ENCODE results near the gene ZNF763. TPM values are rescaled to one million over a fixed set of nuclear protein-coding genes. Genes with fewer than 3 reads are reported as not detected.
"Not testable (repeated sequence)": the region's sequence is repeated elsewhere in the genome, so short reads cannot be mapped to it uniquely, and the experiment has no call there.

The ZNF763 gene
- total and polyA plus RNA-seq, 8 donors: 1.5 to 5.9 (median 3.0) TPM

- no peak for TF ChIP-seq CTCF (IDR thresholded peaks at IDR 0.05)
- DNase-seq (no peak), ATAC-seq (no peak), FAIRE-seq (no peak)
- 94 to 95% methylated on average over 3 of the region's 3 CpGs for WGBS, 2 donors
- intact Hi-C loops (cut with DNase I): loop anchor here in 1 of 3 donors (10.0 kb wide), 1 partner anchor 58 kb away; no protein-coding TSS in a partner anchor
- Histone ChIP-seq H3K4me3 (no peak overlapping the region), H3K27me3 (no peaks in the 10 kb centered on the region), H3K9me3 (no peaks in the 10 kb centered on the region), H3K27ac (no peak overlapping the region), H3K4me1 (peaks cover 6 to 17% (median 10%) of the 10 kb centered on the region in 3 donors), H3K36me3 (no peaks in the 10 kb centered on the region)
Measured at GRCh38 chr19:11927227-11927626, 37.6 kb upstream of the ZNF763 start.

GRCh38 chr19:11931051-11931450, 33.8 kb upstream of the ZNF763 start:
- DNase-seq (no peak), ATAC-seq (peak in 1 of 4 donors; percentile 50), FAIRE-seq (no peak)
- intact Hi-C loops (cut with DNase I): no loop called here
- Histone ChIP-seq H3K4me1 (peaks cover 0 to 10% (median 6%) of the 10 kb centered on the region in 3 donors), H3K27me3 (no peaks in the 10 kb centered on the region), H3K4me3 (no peak overlapping the region), H3K27ac (no peak overlapping the region), H3K9me3 (no peaks in the 10 kb centered on the region), H3K36me3 (no peaks in the 10 kb centered on the region)
- WGBS, 2 donors: 91 to 92% methylated on average over 3 of the region's 3 CpGs
- TF ChIP-seq CTCF (IDR thresholded peaks at IDR 0.05): no peak

DNA sequence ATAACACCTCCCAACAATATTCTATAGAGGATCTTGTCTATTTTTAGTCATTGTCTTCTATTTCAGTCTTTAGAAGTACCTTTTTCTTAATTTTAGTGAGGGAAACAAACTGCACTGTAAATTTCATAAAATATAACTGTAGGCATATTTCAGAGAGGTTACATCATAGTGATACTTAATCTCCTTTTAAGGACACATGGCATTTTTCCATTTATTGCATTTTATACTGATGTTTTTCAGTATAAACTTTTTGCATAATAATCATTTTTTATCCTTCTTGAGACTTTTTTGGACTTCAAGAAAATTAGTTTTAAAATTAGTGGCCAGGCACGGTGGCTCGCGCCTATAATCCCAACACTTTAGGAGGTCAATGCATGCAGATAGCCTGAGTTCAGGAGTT, 33.3 kb upstream of the ZNF763 start:
- FAIRE-seq (no peak), ATAC-seq (no peak), DNase-seq (no peak)
- H3K9me3 ChIP-seq: no peaks in the 10 kb centered on the region
- intact Hi-C loops (cut with DNase I): no loop called here
- H3K4me1 ChIP-seq: peaks cover 0 to 7% (median 4%) of the 10 kb centered on the region in 3 donors
- TF ChIP-seq CTCF (IDR thresholded peaks at IDR 0.05): no peak
- no peak overlapping the region for H3K27ac ChIP-seq
- no peaks in the 10 kb centered on the region for H3K36me3 ChIP-seq
- 98 to 99% methylated on average over 3 of the region's 3 CpGs for WGBS, 2 donors
- no peaks in the 10 kb centered on the region for H3K27me3 ChIP-seq
- no peak overlapping the region for H3K4me3 ChIP-seq

GRCh38 chr19:11935829-11936228, 29.0 kb upstream of the ZNF763 start:
- 98 to 99% methylated on average over 3 of the region's 3 CpGs for WGBS, 2 donors
- peaks cover 0 to 11% (median 0%) of the 10 kb centered on the region in 3 donors for H3K36me3 ChIP-seq
- H3K4me3 ChIP-seq; H3K4me1 ChIP-seq; H3K27me3 ChIP-seq; H3K27ac ChIP-seq; intact Hi-C loops (cut with DNase I); FAIRE-seq; H3K9me3 ChIP-seq; DNase-seq; ATAC-seq: not testable (repeated sequence)

DNA sequence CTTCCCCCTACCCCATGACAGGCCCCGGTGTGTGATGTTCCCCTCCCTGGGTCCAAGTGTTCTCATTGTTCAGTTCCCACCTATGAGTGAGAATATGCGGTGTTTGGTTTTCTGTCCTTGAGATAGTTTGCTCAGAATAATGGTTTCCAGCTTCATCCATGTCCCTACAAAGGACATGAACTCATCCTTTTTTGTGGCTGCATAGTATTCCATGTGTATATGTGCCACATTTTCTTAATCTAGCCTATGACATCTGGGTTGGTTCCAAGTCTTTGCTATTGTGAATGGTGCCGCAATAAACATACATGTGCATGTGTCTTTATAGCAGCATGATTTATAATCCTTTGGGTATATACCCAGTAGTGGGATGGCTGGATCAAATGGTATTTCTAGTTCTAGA, 26.5 kb upstream of the ZNF763 start:
- H3K4me1 ChIP-seq; DNase-seq; H3K4me3 ChIP-seq; H3K27me3 ChIP-seq; intact Hi-C loops (cut with DNase I); ATAC-seq; H3K27ac ChIP-seq; H3K9me3 ChIP-seq; FAIRE-seq: not testable (repeated sequence)
- H3K36me3 ChIP-seq: peaks cover 0 to 19% (median 0%) of the 10 kb centered on the region in 3 donors
- WGBS, 2 donors: 99% methylated on average over 3 of the region's 3 CpGs

DNA sequence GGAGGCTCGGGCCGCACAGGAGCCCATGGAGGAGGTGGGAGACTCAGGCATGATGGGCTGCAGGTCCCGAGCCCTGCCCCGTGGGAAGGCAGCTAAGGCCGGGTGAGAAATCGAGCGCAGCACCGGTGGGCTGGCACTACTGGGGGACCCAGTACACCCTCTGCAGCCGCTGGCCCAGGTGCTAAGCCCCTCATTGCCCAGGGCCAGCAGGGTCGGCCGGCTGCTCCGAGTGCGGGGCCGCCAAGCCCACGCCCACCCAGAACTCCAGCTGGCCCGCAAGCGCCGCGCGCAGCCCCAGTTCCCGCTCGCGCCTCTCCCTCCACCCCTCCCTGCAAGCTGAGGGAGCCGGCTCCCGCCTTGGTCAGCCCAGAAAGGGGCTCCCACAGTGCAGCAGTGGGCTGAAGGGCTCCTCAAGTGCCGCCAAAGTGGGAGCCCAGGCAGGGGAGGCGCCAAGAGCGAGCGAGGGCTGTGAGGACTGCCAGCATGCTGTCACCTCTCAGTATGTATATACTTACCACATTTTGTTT, 23.4 kb upstream of the ZNF763 start:
- H3K4me1 ChIP-seq; H3K4me3 ChIP-seq; FAIRE-seq; ATAC-seq; H3K27me3 ChIP-seq; intact Hi-C loops (cut with DNase I); H3K27ac ChIP-seq: not testable (repeated sequence)
- Histone ChIP-seq H3K9me3 (peaks cover 0 to 15% (median 0%) of the 10 kb centered on the region in 4 donors), H3K36me3 (peaks cover 0 to 32% (median 4%) of the 10 kb centered on the region in 3 donors)
- DNase-seq: peak in 1 of 6 donors; percentile 50
- 97 to 98% methylated on average over 25 to 29 of the region's 29 CpGs for WGBS, 2 donors
